Gastroesophageal sphincter (tissue), 4 donors: ENCODE data around the gene RAP1GAP2. TPM values are rescaled to one million over a fixed set of nuclear protein-coding genes. Genes with fewer than 3 reads are reported as not detected.
"Not testable (repeated sequence)": the region's sequence is repeated elsewhere in the genome, so short reads cannot be mapped to it uniquely, and the experiment has no call there.

Experiments
- ATAC-seq: fragments of 150-250 bp; one replicate; pipeline ENCODE4 v1.9.1; 2016; ENCODE audit warnings: mild to moderate bottlenecking, moderate library complexity
- H3K27ac ChIP-seq, 4 donors: fragments of 200-600 bp; sonication (generic) in 3 of 4; 1 replicate in 3 of 4; 2 replicates in 1 of 4; pipeline ENCODE4 v1.5.1; 2016 to 2019
- H3K27me3 ChIP-seq: fragments of 200-600 bp; sonication (generic); one replicate; pipeline ENCODE4 v1.5.1; 2019
- H3K36me3 ChIP-seq, 2 donors: fragments of 200-600 bp; sonication (generic); one replicate each; pipeline ENCODE4 v1.5.1; 2019; ENCODE audit warnings: control low read depth in 1 of 2
- H3K4me1 ChIP-seq, 3 donors: fragments of 200-600 bp; sonication (generic); 1 replicate in 2 of 3; 2 replicates in 1 of 3; pipeline ENCODE4 v1.5.1; 2016 to 2019; ENCODE audit warnings: control low read depth in 2 of 3
- H3K4me3 ChIP-seq, 2 donors: fragments of 200-600 bp; sonication (generic); one replicate each; pipeline ENCODE4 v1.5.1; 2019; ENCODE audit warnings: mild to moderate bottlenecking in 1 of 2, moderate library complexity in 1 of 2
- H3K9me3 ChIP-seq, 3 donors: fragments of 200-600 bp; sonication (generic); one replicate each; pipeline ENCODE4 v1.5.1; 2017 to 2019; ENCODE audit warnings: control low read depth in 2 of 3
- CTCF ChIP-seq, 4 experiments: fragments of 200-600 bp in 2 of 4; fragments of 450-650 bp in 2 of 4; sonication (generic) in 1 of 4; IDR thresholded peaks; one replicate each; pipeline ENCODE4 v1.5.1; 2017 to 2019; ENCODE audit warnings: antibody characterized with exemption in 4 of 4, mild to moderate bottlenecking in 2 of 4, moderate library complexity in 2 of 4
- EP300 ChIP-seq: sonication (generic); formaldehyde crosslinking; IDR thresholded peaks from one replicate; pipeline ENCODE4 v1.6.1; 2017; ENCODE audit warnings: antibody characterized with exemption, mild to moderate bottlenecking
- POLR2A ChIP-seq, 2 donors: fragments of 450-650 bp; IDR thresholded peaks; one replicate each; pipeline ENCODE4 v1.6.1; 2017; ENCODE audit warnings: antibody characterized with exemption in 2 of 2, mild to moderate bottlenecking in 2 of 2, moderate library complexity in 1 of 2
- POLR2AphosphoS5 ChIP-seq: sonication (generic); formaldehyde crosslinking; IDR thresholded peaks from one replicate; pipeline ENCODE4 v1.6.1; 2017; ENCODE audit warnings: antibody characterized with exemption
- WGBS, 2 donors: methylation state at CpG; one replicate each; pipeline ENCODE4 v1.1.5; 2018; ENCODE audit warnings: low coverage in 1 of 2; 5-methylcytosine and 5-hydroxymethylcytosine counted together
- total RNA-seq, 4 donors: library from RNA; depleted of rRNA; stranded (reverse); fragments of >200 nt; gene quantifications; one replicate each; pipeline ENCODE4 v1.1.0, GENCODE V29; 2016

Gene RAP1GAP2
- total RNA-seq, 4 donors from 2014 or later: 8.8 to 19.5 (median 11.3) TPM

GRCh38 chr17:2814049-2814448 is 17.8 kb downstream of the RAP1GAP2 start:
- no peaks in the 10 kb centered on the region for H3K36me3 ChIP-seq
- peaks cover 26% of the 10 kb centered on the region for H3K27me3 ChIP-seq
- 66% methylated on average over 2 of the region's 5 CpGs; no CpG with 5 or more reads in 1 of the 2 donors for WGBS, 2 donors
- no peaks in the 10 kb centered on the region for H3K9me3 ChIP-seq
- ATAC-seq: no peak
- no peaks in the 10 kb centered on the region for H3K4me1 ChIP-seq
- TF ChIP-seq EP300 (no peak), POLR2A (IDR thresholded peaks at IDR 0.05) (no peak), POLR2AphosphoS5 (no peak), CTCF (IDR thresholded peaks at IDR 0.05) (no peak)
- peak overlapping the region in 1 of 2 donors; percentile 23 for H3K4me3 ChIP-seq
- H3K27ac ChIP-seq: no peak overlapping the region

DNA sequence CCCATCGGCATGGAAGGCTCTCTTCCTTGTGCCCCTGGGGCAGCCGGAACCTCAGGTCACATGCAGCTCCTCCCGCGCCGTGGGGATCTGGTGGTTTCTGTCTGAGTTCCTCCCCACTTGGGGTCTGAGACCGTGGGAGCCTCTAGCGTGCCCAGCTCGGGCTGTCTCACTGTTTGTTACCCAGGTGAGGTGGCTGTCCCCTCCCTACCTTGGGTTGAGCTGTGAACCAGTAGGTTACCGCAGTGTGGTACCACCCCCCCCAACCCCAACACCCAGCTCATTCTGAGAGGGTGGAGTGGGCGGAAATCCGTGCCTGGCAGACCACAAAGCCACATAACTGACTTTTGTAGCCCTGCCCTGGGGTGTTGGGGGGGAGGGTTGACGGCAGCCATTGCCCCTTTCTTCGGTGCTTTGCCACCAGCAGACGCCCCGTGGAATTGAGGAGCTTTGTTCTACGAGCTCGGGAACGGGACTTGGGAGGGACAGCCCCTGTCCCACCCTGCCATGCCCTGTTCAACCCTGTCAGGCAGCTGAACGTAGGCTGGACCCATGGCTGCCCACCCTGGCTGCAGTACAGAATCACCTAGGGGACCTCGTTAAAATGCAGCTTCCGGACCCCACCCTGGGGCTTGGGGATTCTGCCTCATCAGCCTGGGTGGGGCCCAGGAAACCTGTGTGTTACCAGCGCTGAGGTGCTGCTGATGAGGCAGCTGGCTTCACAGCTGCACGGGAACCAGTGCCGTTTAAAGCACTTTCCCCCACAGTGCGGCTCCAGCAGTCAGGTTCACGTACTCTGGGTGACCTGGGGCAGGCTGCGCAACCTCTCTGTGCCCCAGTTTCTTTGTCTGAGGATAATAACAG is 18.5 kb downstream of the RAP1GAP2 start:
- Histone ChIP-seq H3K27me3 (peaks cover 29% of the 10 kb centered on the region), H3K4me3 (peak overlapping the region in 1 of 2 donors; percentile 23), H3K4me1 (no peaks in the 10 kb centered on the region), H3K36me3 (no peaks in the 10 kb centered on the region), H3K27ac (no peak overlapping the region), H3K9me3 (no peaks in the 10 kb centered on the region)
- ATAC-seq: no peak
- 53 to 67% methylated on average over 1 to 2 of the region's 27 CpGs for WGBS, 2 donors
- TF ChIP-seq POLR2AphosphoS5 (no peak), EP300 (no peak), POLR2A (IDR thresholded peaks at IDR 0.05) (no peak), CTCF (IDR thresholded peaks at IDR 0.05) (no peak)

DNA sequence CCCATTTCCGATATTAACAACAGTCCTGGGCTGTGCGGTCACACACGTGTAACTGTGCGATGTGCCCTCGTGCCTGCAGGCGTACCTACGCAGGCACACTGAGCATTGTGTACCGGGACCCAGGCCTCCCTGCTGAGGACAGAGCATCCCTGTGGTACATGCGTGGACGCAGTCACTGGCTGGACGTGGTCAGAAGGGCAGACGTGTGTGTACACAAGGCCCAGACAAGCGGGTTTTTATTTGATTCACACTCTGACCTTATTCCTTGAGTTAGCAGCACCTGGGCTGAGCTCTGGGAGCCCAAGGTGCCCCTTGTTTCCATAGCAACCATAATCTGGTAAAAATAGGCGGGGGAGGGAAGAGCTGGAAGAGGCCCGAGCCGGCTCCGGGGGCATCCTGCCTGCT is 19.5 kb downstream of the RAP1GAP2 start:
- no peaks in the 10 kb centered on the region for H3K4me1 ChIP-seq

DNA sequence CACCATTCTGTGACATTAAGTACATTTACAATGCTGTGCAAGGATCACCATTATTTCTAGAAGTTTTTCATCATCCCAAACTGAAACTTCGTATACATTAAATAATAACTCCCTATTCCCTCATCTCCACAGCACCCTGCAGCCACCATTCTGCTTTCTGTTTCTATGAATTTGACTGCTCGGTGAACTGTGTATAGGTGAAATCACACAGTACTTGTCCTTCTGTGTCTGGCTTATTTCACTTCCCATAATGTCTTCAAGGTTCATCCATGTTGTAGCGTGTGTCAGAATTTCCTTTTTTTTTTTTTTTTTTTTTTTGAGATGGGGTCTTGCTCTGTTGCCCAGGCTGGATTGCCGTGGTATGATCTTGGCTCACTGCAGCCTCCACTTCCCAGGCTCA is 20.4 kb downstream of the RAP1GAP2 start:
- Histone ChIP-seq H3K9me3 (no peaks in the 10 kb centered on the region), H3K4me1 (no peaks in the 10 kb centered on the region), H3K36me3 (no peaks in the 10 kb centered on the region), H3K27ac (no peak overlapping the region), H3K27me3 (peaks cover 36% of the 10 kb centered on the region), H3K4me3 (no peak overlapping the region)
- no peak for ATAC-seq
- 56% methylated on average over 2 of the region's 4 CpGs; no CpG with 5 or more reads in 1 of the 2 donors for WGBS, 2 donors
- TF ChIP-seq POLR2AphosphoS5 (no peak), POLR2A (IDR thresholded peaks at IDR 0.05) (no peak), CTCF (IDR thresholded peaks at IDR 0.05) (no peak)

More for the DNA sequence above, 19.5 kb downstream of the RAP1GAP2 start:
- no peaks in the 10 kb centered on the region for H3K36me3 ChIP-seq
- H3K27ac ChIP-seq: no peak overlapping the region
- H3K4me3 ChIP-seq: no peak overlapping the region
- H3K27me3 ChIP-seq: peaks cover 36% of the 10 kb centered on the region
- TF ChIP-seq POLR2AphosphoS5 (no peak), POLR2A (IDR thresholded peaks at IDR 0.05) (no peak), EP300 (no peak), CTCF (IDR thresholded peaks at IDR 0.05) (no peak)
- H3K9me3 ChIP-seq: no peaks in the 10 kb centered on the region
- WGBS, 2 donors: 36 to 58% methylated on average over 3 to 6 of the region's 17 CpGs
- ATAC-seq: no peak

DNA sequence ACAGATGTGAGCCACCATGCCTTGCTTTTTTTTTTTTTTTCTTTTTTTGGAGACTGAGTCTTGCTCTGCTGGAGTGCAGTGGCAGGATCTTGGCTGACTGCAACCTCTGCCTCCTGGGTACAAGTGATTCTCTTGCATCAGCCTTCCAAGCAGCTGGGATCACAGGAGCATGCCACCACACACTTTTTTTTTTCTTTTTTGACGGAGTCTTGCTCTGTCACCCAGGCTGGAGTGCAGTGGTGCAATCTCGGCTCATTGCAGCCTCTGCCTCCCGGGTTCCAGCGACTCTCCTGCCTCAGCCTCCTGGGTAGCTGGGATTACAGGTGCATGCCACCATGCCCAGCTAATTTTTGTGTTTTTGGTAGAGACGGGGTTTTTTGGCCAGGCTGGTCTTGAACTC is 23.1 kb downstream of the RAP1GAP2 start:
- H3K27ac ChIP-seq, H3K36me3 ChIP-seq, H3K4me3 ChIP-seq, ATAC-seq, H3K9me3 ChIP-seq, H3K4me1 ChIP-seq: not testable (repeated sequence)
- 95% methylated on average over 5 of the region's 5 CpGs; no CpG with 5 or more reads in 1 of the 2 donors for WGBS, 2 donors
- H3K27me3 ChIP-seq: peaks cover 45% of the 10 kb centered on the region
